HepG2 (cell line): ENCODE results near the gene STIMATE. TPM values are rescaled to one million over a fixed set of nuclear protein-coding genes. Genes with fewer than 3 reads are reported as not detected.

Experiments
- CC2D1A ChIP-seq: sonication (generic); formaldehyde crosslinking; IDR thresholded peaks from 2 replicates; pipeline ENCODE4 v1.8.1; 2023; ENCODE audit warnings: mild to moderate bottlenecking, missing genetic modification reagents
- EP300 ChIP-seq, 3 experiments: sonication (generic) in 1 of 3; formaldehyde crosslinking in 1 of 3; IDR thresholded peaks; 2 replicates each; pipeline versions ENCODE4 v1.5.1 to v1.6.1; 2011 to 2020; ENCODE audit warnings: low read depth in 2 of 3, low read length in 2 of 3, borderline replicate concordance in 1 of 3, improper control_type of control experiment in 1 of 3, mild to moderate bottlenecking in 1 of 3, missing genetic modification reagents in 1 of 3, moderate library complexity in 1 of 3
- ETV5 ChIP-seq: IDR thresholded peaks from 2 replicates; pipeline ENCODE4 v1.6.1; 2018; ENCODE audit warnings: missing biosample characterization, missing genetic modification reagents, inconsistent platforms, borderline replicate concordance
- JUN ChIP-seq: sonication (generic); formaldehyde crosslinking; IDR thresholded peaks from 2 replicates; pipeline ENCODE4 v1.4.0; 2020; ENCODE audit warnings: mild to moderate bottlenecking, missing genetic modification reagents
- MED8 ChIP-seq: sonication (generic); formaldehyde crosslinking; IDR thresholded peaks from 2 replicates; pipeline ENCODE4 v1.8.1; 2023; ENCODE audit warnings: mild to moderate bottlenecking, missing genetic modification reagents; ENCODE audit not compliant: insufficient replicate concordance
- NR2F1 ChIP-seq, 2 experiments: fragments of 450-650 bp in 1 of 2; formaldehyde crosslinking in 1 of 2; IDR thresholded peaks; 2 replicates each; pipeline versions ENCODE4 v1.5.0 to v1.6.1; 2016 to 2020; ENCODE audit warnings: mild to moderate bottlenecking in 1 of 2, missing compliant biosample characterization in 1 of 2, missing genetic modification reagents in 1 of 2, moderate library complexity in 1 of 2
- PHF8 ChIP-seq: sonication (generic); formaldehyde crosslinking; IDR thresholded peaks from 2 replicates; pipeline ENCODE4 v1.5.0; 2020; ENCODE audit warnings: missing genetic modification reagents
- STAG1 ChIP-seq: sonication (generic); formaldehyde crosslinking; IDR thresholded peaks from 2 replicates; pipeline ENCODE4 v1.4.0; 2020; ENCODE audit warnings: missing genetic modification reagents
- TGIF2 ChIP-seq: IDR thresholded peaks from 2 replicates; pipeline ENCODE4 v1.6.1; 2016; ENCODE audit warnings: control low read depth, missing compliant biosample characterization
- WIZ ChIP-seq: sonication (generic); formaldehyde crosslinking; IDR thresholded peaks from 2 replicates; pipeline ENCODE4 v1.5.1; 2020; ENCODE audit warnings: mild to moderate bottlenecking, missing genetic modification reagents
- ZFP82 ChIP-seq: sonication (generic); formaldehyde crosslinking; IDR thresholded peaks from 2 replicates; pipeline ENCODE4 v1.5.1; 2020; ENCODE audit warnings: mild to moderate bottlenecking, missing genetic modification reagents, borderline replicate concordance
- polyA plus RNA-seq, 8 experiments: library from polyadenylated mRNA; depleted of rRNA in 3 of 8; stranded (reverse) in 7 of 8; unstranded in 1 of 8; fragments of >200 nt; fragmentation: Illumina TruSeq in 4 of 8; extraction: Trizol in 4 of 8; gene quantifications; 2 replicates each; pipeline versions ENCODE4 v1.2.1 to v1.2.3, GENCODE V29; 2011 to 2016; ENCODE audit warnings: low read depth in 4 of 8, missing spikeins in 1 of 8, mixed read lengths in 1 of 8; ENCODE audit not compliant: insufficient read depth in 1 of 8
- total RNA-seq, 5 experiments: library from RNA; depleted of rRNA; stranded (reverse); fragments of >200 nt; fragmentation: Illumina TruSeq; extraction: Trizol; gene quantifications; 2 replicates each; pipeline ENCODE4 v1.2.3, GENCODE V29; 2016; ENCODE audit warnings: low read depth in 1 of 5
- TF ChIP-seq, protein P1 (sequence below): sonication (generic); formaldehyde crosslinking; conservative IDR thresholded peaks from 2 replicates; pipeline ENCODE4 v1.4.0; 2020; ENCODE audit warnings: missing genetic modification reagents
- TF ChIP-seq, protein P2 (sequence below): sonication (generic); formaldehyde crosslinking; IDR thresholded peaks from 2 replicates; pipeline ENCODE4 v1.5.0; 2020; ENCODE audit warnings: mild to moderate bottlenecking, missing genetic modification reagents, moderate library complexity
- TF ChIP-seq, protein P3 (sequence below): sonication (generic); formaldehyde crosslinking; IDR thresholded peaks from 2 replicates; pipeline ENCODE4 v1.5.1; 2020; ENCODE audit warnings: missing genetic modification reagents, mild to moderate bottlenecking, borderline replicate concordance
- TF ChIP-seq, protein P4 (sequence below): sonication (generic); formaldehyde crosslinking; IDR thresholded peaks from 2 replicates; pipeline ENCODE4 v1.4.0; 2020; ENCODE audit warnings: missing genetic modification reagents
- TF ChIP-seq, protein P5 (sequence below): sonication (generic); formaldehyde crosslinking; IDR thresholded peaks from 2 replicates; pipeline ENCODE4 v1.5.1; 2020; ENCODE audit warnings: missing genetic modification reagents, mild to moderate bottlenecking, borderline replicate concordance
- TF ChIP-seq, protein P6 (sequence below): sonication (generic); formaldehyde crosslinking; IDR thresholded peaks from 2 replicates; pipeline ENCODE4 v1.5.1; 2020; ENCODE audit warnings: mild to moderate bottlenecking, missing genetic modification reagents

STIMATE gene
- total and polyA plus RNA-seq, 2 of the 13 experiments (the other 11 are each of a cell fraction or from before 2014, with no cell fraction given) = 5.7 to 11.7 TPM

DNA sequence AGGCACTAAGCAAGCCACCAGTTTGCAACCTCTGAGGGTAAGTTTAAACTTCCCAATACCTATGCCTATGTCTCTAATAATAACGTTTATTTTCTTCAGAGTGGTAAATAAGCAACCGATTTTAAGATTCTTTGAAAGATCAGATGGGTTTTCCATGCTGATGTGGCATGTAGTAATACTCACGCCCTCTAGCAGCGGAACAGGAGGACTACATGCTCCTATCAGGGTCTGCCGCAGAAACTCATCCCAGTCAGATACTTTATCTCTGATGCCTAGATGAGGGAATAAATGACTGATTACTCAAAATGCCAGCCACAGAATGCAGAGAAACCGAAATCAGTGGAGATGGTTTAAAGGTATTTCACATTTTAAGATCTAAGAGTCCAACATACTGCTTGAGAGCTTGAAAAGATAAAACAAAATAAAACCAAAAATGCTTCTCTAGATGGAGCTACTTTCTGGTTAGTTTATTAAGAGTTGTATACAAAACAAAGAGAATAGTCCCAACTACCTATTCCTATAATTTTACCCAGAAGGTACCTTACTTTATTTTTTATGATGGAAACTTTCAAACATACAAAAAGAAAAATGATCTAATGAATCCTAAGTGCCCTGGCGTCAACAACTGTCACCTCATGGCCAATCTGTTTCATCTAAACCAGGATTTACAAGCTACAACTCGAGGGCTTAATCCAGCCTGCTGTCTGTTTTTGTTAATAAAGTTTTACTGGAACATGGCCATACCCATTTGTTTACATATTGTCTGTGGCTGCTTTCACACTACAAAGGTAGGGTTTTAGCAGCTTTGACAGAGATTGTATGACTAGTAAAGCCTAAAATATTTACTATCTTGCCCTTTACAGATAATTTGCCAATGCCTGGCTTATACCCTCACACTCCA lies 37.5 kb upstream of the STIMATE start (continued):
- TF ChIP-seq EP300 (IDR thresholded peaks at IDR 0.05; ENCODE audit: low read depth in 2 of 2, low read length in 2 of 2) (no peak), EP300 (CRISPR knock-in tag; IDR thresholded peaks at IDR 0.05; ENCODE audit: borderline replicate concordance) (no peak), PHF8 (no peak), ZFP82 (CRISPR knock-in tag) (no peak), TGIF2 (CRISPR knock-in tag) (no peak), WIZ (CRISPR knock-in tag) (no peak), NR2F1 (CRISPR knock-in tag; IDR thresholded peaks at IDR 0.05) (no peak), CC2D1A (no peak), STAG1 (CRISPR knock-in tag) (peak; percentile 75), JUN (CRISPR knock-in tag) (no peak), MED8 (CRISPR knock-in tag) (no peak), ETV5 (CRISPR knock-in tag) (no peak)
- TF ChIP-seq, protein P1, sequence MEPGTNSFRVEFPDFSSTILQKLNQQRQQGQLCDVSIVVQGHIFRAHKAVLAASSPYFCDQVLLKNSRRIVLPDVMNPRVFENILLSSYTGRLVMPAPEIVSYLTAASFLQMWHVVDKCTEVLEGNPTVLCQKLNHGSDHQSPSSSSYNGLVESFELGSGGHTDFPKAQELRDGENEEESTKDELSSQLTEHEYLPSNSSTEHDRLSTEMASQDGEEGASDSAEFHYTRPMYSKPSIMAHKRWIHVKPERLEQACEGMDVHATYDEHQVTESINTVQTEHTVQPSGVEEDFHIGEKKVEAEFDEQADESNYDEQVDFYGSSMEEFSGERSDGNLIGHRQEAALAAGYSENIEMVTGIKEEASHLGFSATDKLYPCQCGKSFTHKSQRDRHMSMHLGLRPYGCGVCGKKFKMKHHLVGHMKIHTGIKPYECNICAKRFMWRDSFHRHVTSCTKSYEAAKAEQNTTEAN (CRISPR knock-in tag) = no peak
- TF ChIP-seq, protein P2, sequence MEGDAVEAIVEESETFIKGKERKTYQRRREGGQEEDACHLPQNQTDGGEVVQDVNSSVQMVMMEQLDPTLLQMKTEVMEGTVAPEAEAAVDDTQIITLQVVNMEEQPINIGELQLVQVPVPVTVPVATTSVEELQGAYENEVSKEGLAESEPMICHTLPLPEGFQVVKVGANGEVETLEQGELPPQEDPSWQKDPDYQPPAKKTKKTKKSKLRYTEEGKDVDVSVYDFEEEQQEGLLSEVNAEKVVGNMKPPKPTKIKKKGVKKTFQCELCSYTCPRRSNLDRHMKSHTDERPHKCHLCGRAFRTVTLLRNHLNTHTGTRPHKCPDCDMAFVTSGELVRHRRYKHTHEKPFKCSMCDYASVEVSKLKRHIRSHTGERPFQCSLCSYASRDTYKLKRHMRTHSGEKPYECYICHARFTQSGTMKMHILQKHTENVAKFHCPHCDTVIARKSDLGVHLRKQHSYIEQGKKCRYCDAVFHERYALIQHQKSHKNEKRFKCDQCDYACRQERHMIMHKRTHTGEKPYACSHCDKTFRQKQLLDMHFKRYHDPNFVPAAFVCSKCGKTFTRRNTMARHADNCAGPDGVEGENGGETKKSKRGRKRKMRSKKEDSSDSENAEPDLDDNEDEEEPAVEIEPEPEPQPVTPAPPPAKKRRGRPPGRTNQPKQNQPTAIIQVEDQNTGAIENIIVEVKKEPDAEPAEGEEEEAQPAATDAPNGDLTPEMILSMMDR = peak; percentile 81
- TF ChIP-seq, protein P3, sequence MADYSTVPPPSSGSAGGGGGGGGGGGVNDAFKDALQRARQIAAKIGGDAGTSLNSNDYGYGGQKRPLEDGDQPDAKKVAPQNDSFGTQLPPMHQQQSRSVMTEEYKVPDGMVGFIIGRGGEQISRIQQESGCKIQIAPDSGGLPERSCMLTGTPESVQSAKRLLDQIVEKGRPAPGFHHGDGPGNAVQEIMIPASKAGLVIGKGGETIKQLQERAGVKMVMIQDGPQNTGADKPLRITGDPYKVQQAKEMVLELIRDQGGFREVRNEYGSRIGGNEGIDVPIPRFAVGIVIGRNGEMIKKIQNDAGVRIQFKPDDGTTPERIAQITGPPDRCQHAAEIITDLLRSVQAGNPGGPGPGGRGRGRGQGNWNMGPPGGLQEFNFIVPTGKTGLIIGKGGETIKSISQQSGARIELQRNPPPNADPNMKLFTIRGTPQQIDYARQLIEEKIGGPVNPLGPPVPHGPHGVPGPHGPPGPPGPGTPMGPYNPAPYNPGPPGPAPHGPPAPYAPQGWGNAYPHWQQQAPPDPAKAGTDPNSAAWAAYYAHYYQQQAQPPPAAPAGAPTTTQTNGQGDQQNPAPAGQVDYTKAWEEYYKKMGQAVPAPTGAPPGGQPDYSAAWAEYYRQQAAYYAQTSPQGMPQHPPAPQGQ (CRISPR knock-in tag) = no peak
- TF ChIP-seq, protein P4, sequence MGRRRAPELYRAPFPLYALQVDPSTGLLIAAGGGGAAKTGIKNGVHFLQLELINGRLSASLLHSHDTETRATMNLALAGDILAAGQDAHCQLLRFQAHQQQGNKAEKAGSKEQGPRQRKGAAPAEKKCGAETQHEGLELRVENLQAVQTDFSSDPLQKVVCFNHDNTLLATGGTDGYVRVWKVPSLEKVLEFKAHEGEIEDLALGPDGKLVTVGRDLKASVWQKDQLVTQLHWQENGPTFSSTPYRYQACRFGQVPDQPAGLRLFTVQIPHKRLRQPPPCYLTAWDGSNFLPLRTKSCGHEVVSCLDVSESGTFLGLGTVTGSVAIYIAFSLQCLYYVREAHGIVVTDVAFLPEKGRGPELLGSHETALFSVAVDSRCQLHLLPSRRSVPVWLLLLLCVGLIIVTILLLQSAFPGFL (CRISPR knock-in tag) = no peak
- TF ChIP-seq, protein P5, sequence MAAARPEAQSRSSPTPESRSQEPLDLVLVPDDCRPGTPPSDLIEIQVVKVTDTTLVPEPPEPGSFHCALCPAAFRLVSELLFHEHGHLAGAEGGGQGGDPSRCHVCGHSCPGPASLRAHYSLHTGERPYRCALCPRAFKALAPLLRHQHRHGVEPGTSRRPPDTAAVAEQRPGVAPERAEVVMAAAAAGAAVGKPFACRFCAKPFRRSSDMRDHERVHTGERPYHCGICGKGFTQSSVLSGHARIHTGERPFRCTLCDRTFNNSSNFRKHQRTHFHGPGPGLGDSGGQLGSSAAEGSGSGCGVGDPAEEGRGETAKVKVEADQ (CRISPR knock-in tag) = no peak
- TF ChIP-seq, protein P6, sequence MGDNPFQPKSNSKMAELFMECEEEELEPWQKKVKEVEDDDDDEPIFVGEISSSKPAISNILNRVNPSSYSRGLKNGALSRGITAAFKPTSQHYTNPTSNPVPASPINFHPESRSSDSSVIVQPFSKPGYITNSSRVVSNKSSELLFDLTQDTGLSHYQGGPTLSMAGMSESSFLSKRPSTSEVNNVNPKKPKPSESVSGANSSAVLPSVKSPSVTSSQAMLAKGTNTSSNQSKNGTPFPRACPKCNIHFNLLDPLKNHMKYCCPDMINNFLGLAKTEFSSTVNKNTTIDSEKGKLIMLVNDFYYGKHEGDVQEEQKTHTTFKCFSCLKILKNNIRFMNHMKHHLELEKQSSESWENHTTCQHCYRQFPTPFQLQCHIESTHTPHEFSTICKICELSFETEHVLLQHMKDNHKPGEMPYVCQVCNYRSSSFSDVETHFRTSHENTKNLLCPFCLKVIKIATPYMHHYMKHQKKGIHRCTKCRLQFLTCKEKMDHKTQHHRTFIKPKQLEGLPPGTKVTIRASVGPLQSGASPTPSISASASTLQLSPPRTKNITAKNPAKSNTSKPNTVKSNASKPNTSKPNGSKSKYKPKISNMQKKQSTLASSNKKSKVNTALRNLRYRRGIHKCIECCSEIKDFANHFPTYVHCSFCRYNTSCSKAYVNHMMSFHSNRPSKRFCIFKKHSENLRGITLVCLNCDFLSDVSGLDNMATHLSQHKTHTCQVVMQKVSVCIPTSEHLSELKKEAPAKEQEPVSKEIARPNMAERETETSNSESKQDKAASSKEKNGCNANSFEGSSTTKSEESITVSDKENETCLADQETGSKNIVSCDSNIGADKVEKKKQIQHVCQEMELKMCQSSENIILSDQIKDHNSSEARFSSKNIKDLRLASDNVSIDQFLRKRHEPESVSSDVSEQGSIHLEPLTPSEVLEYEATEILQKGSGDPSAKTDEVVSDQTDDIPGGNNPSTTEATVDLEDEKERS (CRISPR knock-in tag) = no peak
